Kidney epithelial cell (primary cell): Measurements from ENCODE around the gene C1D. TPM values are rescaled to one million over a fixed set of nuclear protein-coding genes. Genes with fewer than 3 reads are reported as not detected.

ENCODE experiments used
- DNase-seq: peaks from one replicate; pipeline ENCODE4 v3.0.0-alpha.2; 2010; ENCODE audit warnings: low read depth
- H3K27me3 ChIP-seq: 2 replicates; pipeline ENCODE4 v1.6.0; 2011; ENCODE audit warnings: low read length; ENCODE audit not compliant: control insufficient read depth, insufficient read depth
- H3K36me3 ChIP-seq: 2 replicates; pipeline ENCODE4 v1.5.1; 2011; ENCODE audit warnings: low read length; ENCODE audit not compliant: control insufficient read depth, insufficient read depth
- H3K4me3 ChIP-seq: 2 replicates; pipeline ENCODE4 v1.5.1; 2011; ENCODE audit warnings: low read depth, mild to moderate bottlenecking, control low read depth, low read length
- CTCF ChIP-seq: IDR thresholded peaks from 2 replicates; pipeline ENCODE4 v1.5.1; 2011; ENCODE audit warnings: mild to moderate bottlenecking, moderate library complexity, low read length, control low read depth, inconsistent platforms; ENCODE audit not compliant: insufficient read depth, poor library complexity, severe bottlenecking
- total RNA-seq: library from RNA; depleted of rRNA; stranded (reverse); fragments of >200 nt; gene quantifications from 2 replicates; pipeline ENCODE4 v1.2.3, GENCODE V29; 2015

Gene C1D
- total RNA-seq, 1 donor from 2014 or later = 21.6 TPM

- TF ChIP-seq CTCF = no peak
- no peak for DNase-seq
Measured at GRCh38 chr2:68043695-68044094, 19.1 kb downstream of the C1D start.

GRCh38 chr2:68043032-68043431, 19.8 kb downstream of the C1D start:
- Histone ChIP-seq H3K36me3 (no peaks in the 10 kb centered on the region), H3K4me3 (no peak overlapping the region), H3K27me3 (no peaks in the 10 kb centered on the region)
- TF ChIP-seq CTCF = no peak
- DNase-seq = no peak

More at GRCh38 chr2:68043695-68044094, 19.1 kb downstream of the C1D start:
- Histone ChIP-seq H3K27me3 (no peaks in the 10 kb centered on the region), H3K36me3 (no peaks in the 10 kb centered on the region), H3K4me3 (no peak overlapping the region)

- Histone ChIP-seq H3K27me3 (no peaks in the 10 kb centered on the region), H3K36me3 (no peaks in the 10 kb centered on the region), H3K4me3 (no peak overlapping the region)
- TF ChIP-seq CTCF = no peak
- no peak for DNase-seq
Measured at GRCh38 chr2:68041704-68042245, 21.0 kb downstream of the C1D start.

- no peak for DNase-seq
- H3K36me3 ChIP-seq = no peaks in the 10 kb centered on the region
- no peak overlapping the region for H3K4me3 ChIP-seq
- TF ChIP-seq CTCF = no peak
- H3K27me3 ChIP-seq = no peaks in the 10 kb centered on the region
Measured at GRCh38 chr2:68040078-68040477, 22.7 kb downstream of the C1D start.

GRCh38 chr2:68039317-68039716, 23.5 kb downstream of the C1D start:
- TF ChIP-seq CTCF = no peak
- Histone ChIP-seq H3K36me3 (no peaks in the 10 kb centered on the region), H3K4me3 (no peak overlapping the region), H3K27me3 (no peaks in the 10 kb centered on the region)
- peak; percentile 26 for DNase-seq

GRCh38 chr2:68032702-68033101, 30.1 kb downstream of the C1D start:
- Histone ChIP-seq H3K4me3 (no peak overlapping the region), H3K27me3 (no peaks in the 10 kb centered on the region), H3K36me3 (no peaks in the 10 kb centered on the region)
- DNase-seq = no peak
- TF ChIP-seq CTCF = no peak
